ENCODE measurements around the gene LMX1A. TPM values are rescaled to one million over a fixed set of nuclear protein-coding genes. Genes with fewer than 3 reads are reported as not detected.
A peak's percentile ranks its signal among the peaks of the same experiment; 100 is the strongest.

LMX1A gene
- polyA plus RNA-seq, 3 donors: not detected

DNA sequence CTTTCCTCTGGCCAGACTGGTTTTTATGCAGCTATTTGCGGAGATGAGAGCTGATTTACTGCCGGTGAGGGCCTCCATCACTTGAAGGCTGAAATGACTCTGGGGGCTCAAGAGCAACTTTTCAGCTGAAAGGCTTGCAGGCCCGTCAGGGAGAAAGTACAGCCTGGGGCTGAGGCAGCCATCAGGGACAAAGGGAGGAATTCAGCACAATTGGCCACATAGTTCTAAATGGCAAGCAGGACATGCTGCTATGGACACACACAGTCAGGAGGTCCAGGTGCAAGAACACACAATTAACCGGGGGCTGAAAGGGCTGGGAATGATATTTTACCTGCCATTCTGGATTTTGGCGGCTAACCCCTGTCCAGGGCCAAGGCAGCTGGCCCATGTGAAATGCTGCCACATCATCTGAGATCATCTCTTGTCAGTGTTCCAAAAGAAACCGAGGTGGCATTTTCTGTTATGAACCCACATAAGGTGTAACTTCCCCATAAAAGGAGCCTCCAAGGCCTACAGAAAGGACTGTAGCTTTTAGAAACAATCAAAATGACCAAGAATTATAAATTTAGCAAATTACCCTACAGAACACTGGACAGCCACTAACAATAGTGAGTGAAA is 58.2 kb downstream of the LMX1A start:
- H3K9me3 Mint-ChIP-seq: peaks cover 0 to 3% (median 0%) of the 10 kb centered on the region in 7 donors
- intact Hi-C loops (cut with micrococcal nuclease): no loop called here
- no peaks in the 10 kb centered on the region for H3K36me3 Mint-ChIP-seq
- Histone ChIP-seq H3K36me3 (replicated peaks in 1 of 2; ENCODE audit: control insufficient read depth in 1 of 2, insufficient read depth in 2 of 2, low read length in 2 of 2) (no peaks in the 10 kb centered on the region), H3K4me3 (replicated peaks in 1 of 3; ENCODE audit: low read depth in 2 of 3, low read length in 3 of 3) (no peak overlapping the region), H3K9me3 (replicated peaks in 1 of 2; ENCODE audit: control insufficient read depth in 1 of 2, insufficient read depth in 1 of 2, low read length in 2 of 2) (no peaks in the 10 kb centered on the region), H3K9ac (ENCODE audit: insufficient read depth, low read length, poor library complexity, severe bottlenecking) (no peak overlapping the region), H2AFZ (ENCODE audit: insufficient read depth, low read depth, low read length, poor library complexity, severe bottlenecking) (no peak overlapping the region), H3K4me2 (replicated peaks; ENCODE audit: extremely low read depth, low read length, poor library complexity, severe bottlenecking) (no peak overlapping the region), H3K27ac (ENCODE audit: low read depth in 1 of 2, low read length in 2 of 2) (no peak overlapping the region), H4K20me1 (ENCODE audit: insufficient read depth, low read length) (no peaks in the 10 kb centered on the region), H3K79me2 (ENCODE audit: insufficient read depth, low read length) (no peaks in the 10 kb centered on the region), H3K27me3 (ENCODE audit: control insufficient read depth in 2 of 2, insufficient read depth in 2 of 2, low read length in 2 of 2) (no peaks in the 10 kb centered on the region), H3K4me1 (ENCODE audit: control insufficient read depth in 1 of 2, insufficient read depth in 2 of 2, low read length in 2 of 2) (no peaks in the 10 kb centered on the region)
- H3K27me3 Mint-ChIP-seq (ENCODE audit: low read depth in 3 of 3): peaks cover 2% of the 10 kb centered on the region in 3 donors
- H3K4me1 Mint-ChIP-seq: no peaks in the 10 kb centered on the region
- no peak for DNase-seq
- H3K4me3 Mint-ChIP-seq: no peak overlapping the region
- TF ChIP-seq, protein P1, sequence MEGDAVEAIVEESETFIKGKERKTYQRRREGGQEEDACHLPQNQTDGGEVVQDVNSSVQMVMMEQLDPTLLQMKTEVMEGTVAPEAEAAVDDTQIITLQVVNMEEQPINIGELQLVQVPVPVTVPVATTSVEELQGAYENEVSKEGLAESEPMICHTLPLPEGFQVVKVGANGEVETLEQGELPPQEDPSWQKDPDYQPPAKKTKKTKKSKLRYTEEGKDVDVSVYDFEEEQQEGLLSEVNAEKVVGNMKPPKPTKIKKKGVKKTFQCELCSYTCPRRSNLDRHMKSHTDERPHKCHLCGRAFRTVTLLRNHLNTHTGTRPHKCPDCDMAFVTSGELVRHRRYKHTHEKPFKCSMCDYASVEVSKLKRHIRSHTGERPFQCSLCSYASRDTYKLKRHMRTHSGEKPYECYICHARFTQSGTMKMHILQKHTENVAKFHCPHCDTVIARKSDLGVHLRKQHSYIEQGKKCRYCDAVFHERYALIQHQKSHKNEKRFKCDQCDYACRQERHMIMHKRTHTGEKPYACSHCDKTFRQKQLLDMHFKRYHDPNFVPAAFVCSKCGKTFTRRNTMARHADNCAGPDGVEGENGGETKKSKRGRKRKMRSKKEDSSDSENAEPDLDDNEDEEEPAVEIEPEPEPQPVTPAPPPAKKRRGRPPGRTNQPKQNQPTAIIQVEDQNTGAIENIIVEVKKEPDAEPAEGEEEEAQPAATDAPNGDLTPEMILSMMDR (IDR thresholded peaks at IDR 0.05): no peak
- H3K27ac Mint-ChIP-seq: peak overlapping the region in 1 of 7 donors; percentile 18
- WGBS (ENCODE audit: insufficient coverage): 88% methylated on average over 6 of the region's 6 CpGs

DNA sequence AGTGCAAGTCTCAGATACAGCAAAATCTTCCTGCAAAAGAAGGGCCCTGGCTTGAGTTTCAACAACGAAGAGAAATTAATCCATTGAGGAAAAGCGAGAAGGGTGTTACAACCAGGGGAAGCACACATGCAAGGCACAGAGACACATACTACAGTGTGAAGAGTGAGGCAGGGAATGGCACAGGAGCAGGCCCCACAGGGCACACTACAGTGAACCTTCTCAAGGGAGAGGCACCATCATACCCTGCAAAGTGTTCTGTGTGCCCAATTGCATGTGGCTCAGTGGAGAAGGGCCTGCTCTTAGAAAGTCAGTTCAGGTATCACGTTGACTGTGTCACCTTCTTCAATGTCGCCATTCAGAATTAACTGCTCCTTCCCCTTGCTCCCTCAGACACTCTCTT is 60.3 kb downstream of the LMX1A start:
- peaks cover 0 to 2% (median 2%) of the 10 kb centered on the region in 3 donors for H3K27me3 Mint-ChIP-seq (ENCODE audit: low read depth in 3 of 3)
- no peak overlapping the region for H3K4me3 Mint-ChIP-seq
- Histone ChIP-seq H3K79me2 (ENCODE audit: insufficient read depth, low read length) (no peaks in the 10 kb centered on the region), H3K4me3 (replicated peaks in 1 of 3; ENCODE audit: low read depth in 2 of 3, low read length in 3 of 3) (no peak overlapping the region), H3K27me3 (ENCODE audit: control insufficient read depth in 2 of 2, insufficient read depth in 2 of 2, low read length in 2 of 2) (no peaks in the 10 kb centered on the region), H3K9me3 (replicated peaks in 1 of 2; ENCODE audit: control insufficient read depth in 1 of 2, insufficient read depth in 1 of 2, low read length in 2 of 2) (no peaks in the 10 kb centered on the region), H3K4me2 (replicated peaks; ENCODE audit: extremely low read depth, low read length, poor library complexity, severe bottlenecking) (no peak overlapping the region), H3K27ac (ENCODE audit: low read depth in 1 of 2, low read length in 2 of 2) (no peak overlapping the region), H2AFZ (ENCODE audit: insufficient read depth, low read depth, low read length, poor library complexity, severe bottlenecking) (no peak overlapping the region), H3K4me1 (ENCODE audit: control insufficient read depth in 1 of 2, insufficient read depth in 2 of 2, low read length in 2 of 2) (no peaks in the 10 kb centered on the region), H3K9ac (ENCODE audit: insufficient read depth, low read length, poor library complexity, severe bottlenecking) (no peak overlapping the region), H4K20me1 (ENCODE audit: insufficient read depth, low read length) (no peaks in the 10 kb centered on the region), H3K36me3 (replicated peaks in 1 of 2; ENCODE audit: control insufficient read depth in 1 of 2, insufficient read depth in 2 of 2, low read length in 2 of 2) (no peaks in the 10 kb centered on the region)
- peaks cover 0 to 3% (median 0%) of the 10 kb centered on the region in 7 donors for H3K9me3 Mint-ChIP-seq
- TF ChIP-seq, protein P1 (IDR thresholded peaks at IDR 0.05): no peak
- intact Hi-C loops (cut with micrococcal nuclease): no loop called here
- H3K4me1 Mint-ChIP-seq: no peaks in the 10 kb centered on the region
- no peak for DNase-seq
- H3K36me3 Mint-ChIP-seq: no peaks in the 10 kb centered on the region
- H3K27ac Mint-ChIP-seq: no peak overlapping the region
- WGBS (ENCODE audit: insufficient coverage): 90% methylated on average over 4 of the region's 4 CpGs
